Measurements from ENCODE around the gene TIMM10B. TPM values are rescaled to one million over a fixed set of nuclear protein-coding genes. Genes with fewer than 3 reads are reported as not detected.
A peak's percentile ranks its signal among the peaks of the same experiment; 100 is the strongest.

The TIMM10B gene
- total and polyA plus RNA-seq, 9 of the 15 experiments (the other 6 are each of a cell fraction or from before 2014, with no cell fraction given) = 43.2 to 163 (median 57.0) TPM

DNA sequence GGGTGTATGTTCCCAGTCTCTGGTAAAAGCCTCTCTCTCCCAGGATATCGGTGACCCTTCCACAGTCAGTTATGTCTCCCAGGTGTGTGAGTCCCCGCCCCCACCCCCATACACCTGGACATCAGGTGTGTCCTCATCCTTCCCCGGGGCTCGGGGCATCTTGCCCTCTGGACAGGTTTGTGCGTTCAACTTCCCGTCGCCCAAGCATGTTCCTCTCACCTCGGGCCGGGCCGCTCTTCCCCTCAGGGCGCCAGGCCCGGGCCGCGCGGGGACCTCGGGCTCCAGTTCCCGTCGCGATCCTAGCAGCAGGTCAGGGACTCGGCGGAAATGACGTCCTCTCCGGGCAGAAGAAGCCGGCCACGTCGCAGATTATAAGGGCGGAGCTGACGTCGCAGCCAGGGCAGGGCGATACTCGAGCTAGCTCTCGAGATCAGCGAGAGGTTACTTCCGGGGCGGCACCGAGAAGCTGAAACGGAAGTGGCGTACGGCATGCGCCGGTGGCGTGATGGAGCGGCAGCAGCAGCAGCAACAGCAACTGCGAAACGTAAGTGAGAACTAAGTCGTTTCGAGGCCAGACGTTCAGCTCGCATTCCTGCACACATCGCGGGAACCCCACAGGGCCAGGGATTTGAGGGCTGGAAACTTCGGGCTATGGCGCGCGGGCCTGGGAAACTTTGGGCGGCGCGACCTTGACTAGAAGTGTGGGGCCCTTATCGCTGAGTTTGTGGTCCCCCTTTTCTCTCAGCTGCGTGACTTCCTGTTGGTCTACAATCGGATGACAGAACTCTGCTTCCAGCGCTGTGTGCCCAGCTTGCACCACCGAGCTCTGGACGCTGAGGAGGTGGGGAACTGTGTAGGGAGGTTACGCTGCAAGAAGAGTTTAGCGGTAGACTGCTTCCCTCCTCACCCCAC lies at the start of gene TIMM10B, which contains the start of gene ARFIP2 (continued):
- TF ChIP-seq ZNF57 (CRISPR knock-in tag; IDR thresholded peaks at IDR 0.05) (no peak), CHD4 (IDR thresholded peaks at IDR 0.05; ENCODE audit: insufficient read depth, insufficient replicate concordance, low read depth, low read length, poor library complexity, severe bottlenecking) (no peak), ZC3H4 (CRISPR knock-in tag; IDR thresholded peaks at IDR 0.05; ENCODE audit: borderline replicate concordance) (peak; percentile 80; the same call in 1 of the 2 replicates), TCF7L2 (IDR thresholded peaks at IDR 0.05; ENCODE audit: low read depth, low read length) (no peak), ZNF76 (CRISPR knock-in tag; IDR thresholded peaks at IDR 0.05; ENCODE audit: borderline replicate concordance) (no peak), PHF8 (IDR thresholded peaks at IDR 0.05; ENCODE audit: borderline replicate concordance, low read length) (peak; percentile 93), ZNF589 (CRISPR knock-in tag; IDR thresholded peaks at IDR 0.05; ENCODE audit: low read depth) (no peak), ZNF12 (CRISPR knock-in tag; IDR thresholded peaks at IDR 0.05) (no peak), STAT5B (CRISPR knock-in tag; IDR thresholded peaks at IDR 0.05) (no peak), ZNF184 (CRISPR knock-in tag; IDR thresholded peaks at IDR 0.05) (no peak), COPS2 (conservative IDR thresholded peaks at IDR 0.05) (no peak), RBM25 (IDR thresholded peaks at IDR 0.05; ENCODE audit: low read depth, low read length, severe bottlenecking) (no peak), ATF1 (CRISPR knock-in tag; IDR thresholded peaks at IDR 0.05) (peak; percentile 79), ATF1 (tag; IDR thresholded peaks at IDR 0.05) (peak; percentile 98), NUFIP1 (IDR thresholded peaks at IDR 0.05; ENCODE audit: partially characterized antibody) (no peak)
- TF ChIP-seq, protein P1, sequence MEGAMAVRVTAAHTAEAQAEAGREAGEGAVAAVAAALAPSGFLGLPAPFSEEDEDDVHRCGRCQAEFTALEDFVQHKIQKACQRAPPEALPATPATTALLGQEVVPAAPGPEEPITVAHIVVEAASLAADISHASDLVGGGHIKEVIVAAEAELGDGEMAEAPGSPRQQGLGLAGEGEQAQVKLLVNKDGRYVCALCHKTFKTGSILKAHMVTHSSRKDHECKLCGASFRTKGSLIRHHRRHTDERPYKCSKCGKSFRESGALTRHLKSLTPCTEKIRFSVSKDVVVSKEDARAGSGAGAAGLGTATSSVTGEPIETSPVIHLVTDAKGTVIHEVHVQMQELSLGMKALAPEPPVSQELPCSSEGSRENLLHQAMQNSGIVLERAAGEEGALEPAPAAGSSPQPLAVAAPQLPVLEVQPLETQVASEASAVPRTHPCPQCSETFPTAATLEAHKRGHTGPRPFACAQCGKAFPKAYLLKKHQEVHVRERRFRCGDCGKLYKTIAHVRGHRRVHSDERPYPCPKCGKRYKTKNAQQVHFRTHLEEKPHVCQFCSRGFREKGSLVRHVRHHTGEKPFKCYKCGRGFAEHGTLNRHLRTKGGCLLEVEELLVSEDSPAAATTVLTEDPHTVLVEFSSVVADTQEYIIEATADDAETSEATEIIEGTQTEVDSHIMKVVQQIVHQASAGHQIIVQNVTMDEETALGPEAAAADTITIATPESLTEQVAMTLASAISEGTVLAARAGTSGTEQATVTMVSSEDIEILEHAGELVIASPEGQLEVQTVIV (CRISPR knock-in tag; IDR thresholded peaks at IDR 0.05; ENCODE audit: borderline replicate concordance) = no peak
- TF ChIP-seq, protein P2, sequence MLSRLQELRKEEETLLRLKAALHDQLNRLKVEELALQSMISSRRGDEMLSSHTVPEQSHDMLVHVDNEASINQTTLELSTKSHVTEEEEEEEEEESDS (CRISPR knock-in tag; IDR thresholded peaks at IDR 0.05) = no peak
- TF ChIP-seq, protein P3, sequence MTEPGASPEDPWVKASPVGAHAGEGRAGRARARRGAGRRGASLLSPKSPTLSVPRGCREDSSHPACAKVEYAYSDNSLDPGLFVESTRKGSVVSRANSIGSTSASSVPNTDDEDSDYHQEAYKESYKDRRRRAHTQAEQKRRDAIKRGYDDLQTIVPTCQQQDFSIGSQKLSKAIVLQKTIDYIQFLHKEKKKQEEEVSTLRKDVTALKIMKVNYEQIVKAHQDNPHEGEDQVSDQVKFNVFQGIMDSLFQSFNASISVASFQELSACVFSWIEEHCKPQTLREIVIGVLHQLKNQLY (CRISPR knock-in tag; conservative IDR thresholded peaks at IDR 0.05) = no peak
- TF ChIP-seq, protein P4, sequence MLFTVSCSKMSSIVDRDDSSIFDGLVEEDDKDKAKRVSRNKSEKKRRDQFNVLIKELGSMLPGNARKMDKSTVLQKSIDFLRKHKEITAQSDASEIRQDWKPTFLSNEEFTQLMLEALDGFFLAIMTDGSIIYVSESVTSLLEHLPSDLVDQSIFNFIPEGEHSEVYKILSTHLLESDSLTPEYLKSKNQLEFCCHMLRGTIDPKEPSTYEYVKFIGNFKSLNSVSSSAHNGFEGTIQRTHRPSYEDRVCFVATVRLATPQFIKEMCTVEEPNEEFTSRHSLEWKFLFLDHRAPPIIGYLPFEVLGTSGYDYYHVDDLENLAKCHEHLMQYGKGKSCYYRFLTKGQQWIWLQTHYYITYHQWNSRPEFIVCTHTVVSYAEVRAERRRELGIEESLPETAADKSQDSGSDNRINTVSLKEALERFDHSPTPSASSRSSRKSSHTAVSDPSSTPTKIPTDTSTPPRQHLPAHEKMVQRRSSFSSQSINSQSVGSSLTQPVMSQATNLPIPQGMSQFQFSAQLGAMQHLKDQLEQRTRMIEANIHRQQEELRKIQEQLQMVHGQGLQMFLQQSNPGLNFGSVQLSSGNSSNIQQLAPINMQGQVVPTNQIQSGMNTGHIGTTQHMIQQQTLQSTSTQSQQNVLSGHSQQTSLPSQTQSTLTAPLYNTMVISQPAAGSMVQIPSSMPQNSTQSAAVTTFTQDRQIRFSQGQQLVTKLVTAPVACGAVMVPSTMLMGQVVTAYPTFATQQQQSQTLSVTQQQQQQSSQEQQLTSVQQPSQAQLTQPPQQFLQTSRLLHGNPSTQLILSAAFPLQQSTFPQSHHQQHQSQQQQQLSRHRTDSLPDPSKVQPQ (CRISPR knock-in tag; IDR thresholded peaks at IDR 0.05; ENCODE audit: borderline replicate concordance) = no peak
